H1 (cell line): ENCODE data around the gene SPATA6L.

Experiments used
- BACH1 ChIP-seq: IDR thresholded peaks from 2 replicates; pipeline ENCODE4 v1.6.1; 2012; ENCODE audit warnings: low read length, improper control_type of control experiment
- CHD1 ChIP-seq: IDR thresholded peaks from 2 replicates; pipeline ENCODE4 v1.6.1; 2012; ENCODE audit warnings: low read depth, low read length, improper control_type of control experiment
- EZH2 ChIP-seq: fragments of 200-600 bp; sonication (generic); IDR thresholded peaks from 2 replicates; pipeline ENCODE4 v1.7.1; 2012; ENCODE audit warnings: low read depth, mild to moderate bottlenecking, moderate library complexity, low read length, inconsistent platforms; ENCODE audit not compliant: severe bottlenecking
- JUND ChIP-seq: IDR thresholded peaks from 2 replicates; pipeline ENCODE4 v1.6.1; 2011; ENCODE audit warnings: mild to moderate bottlenecking, improper control_type of control experiment, low read length
- MAX ChIP-seq: IDR thresholded peaks from 2 replicates; pipeline ENCODE4 v1.6.1; 2012; ENCODE audit warnings: inconsistent platforms
- POLR2AphosphoS5 ChIP-seq: IDR thresholded peaks from 2 replicates; pipeline ENCODE4 v1.6.1; 2011; ENCODE audit warnings: low read depth, low read length
- RFX5 ChIP-seq: IDR thresholded peaks from 2 replicates; pipeline ENCODE4 v1.6.1; 2011; ENCODE audit warnings: low read depth, low read length, improper control_type of control experiment, borderline replicate concordance
- SP4 ChIP-seq: IDR thresholded peaks from 2 replicates; pipeline ENCODE4 v1.6.1; 2012; ENCODE audit warnings: low read length, inconsistent platforms
- SUZ12 ChIP-seq: fragments of 200-600 bp; sonication (generic); IDR thresholded peaks from 2 replicates; pipeline ENCODE4 v1.6.1; 2012; ENCODE audit warnings: mild to moderate bottlenecking, inconsistent platforms, low read length, moderate library complexity, mixed read lengths
- TAF1 ChIP-seq: IDR thresholded peaks from 2 replicates; pipeline ENCODE4 v1.6.1; 2011; ENCODE audit warnings: mild to moderate bottlenecking, low read depth, low read length
- YY1 ChIP-seq: IDR thresholded peaks from 2 replicates; pipeline ENCODE4 v1.6.1; 2011; ENCODE audit warnings: low read depth, mild to moderate bottlenecking, low read length
- TF ChIP-seq, protein P1 (sequence below), 3 experiments: IDR thresholded peaks; 1 replicate in 2 of 3; 2 replicates in 1 of 3; pipeline versions ENCODE4 v1.5.1 to v1.6.1; 2011; ENCODE audit warnings: low read length in 3 of 3, mild to moderate bottlenecking in 3 of 3, inconsistent platforms in 2 of 3, low read depth in 1 of 3, moderate library complexity in 1 of 3; ENCODE audit not compliant: insufficient read depth in 1 of 3; ENCODE audit errors: control extremely low read depth in 1 of 3

GRCh38 chr9:4714266-4715016 lies 48.2 kb upstream of the SPATA6L start:
- TF ChIP-seq EZH2 (no peak), MAX (no peak), SP4 (no peak), SUZ12 (no peak), BACH1 (no peak), RFX5 (no peak), CHD1 (no peak), TAF1 (no peak), POLR2AphosphoS5 (no peak), YY1 (no peak), JUND (no peak)
- TF ChIP-seq, protein P1, sequence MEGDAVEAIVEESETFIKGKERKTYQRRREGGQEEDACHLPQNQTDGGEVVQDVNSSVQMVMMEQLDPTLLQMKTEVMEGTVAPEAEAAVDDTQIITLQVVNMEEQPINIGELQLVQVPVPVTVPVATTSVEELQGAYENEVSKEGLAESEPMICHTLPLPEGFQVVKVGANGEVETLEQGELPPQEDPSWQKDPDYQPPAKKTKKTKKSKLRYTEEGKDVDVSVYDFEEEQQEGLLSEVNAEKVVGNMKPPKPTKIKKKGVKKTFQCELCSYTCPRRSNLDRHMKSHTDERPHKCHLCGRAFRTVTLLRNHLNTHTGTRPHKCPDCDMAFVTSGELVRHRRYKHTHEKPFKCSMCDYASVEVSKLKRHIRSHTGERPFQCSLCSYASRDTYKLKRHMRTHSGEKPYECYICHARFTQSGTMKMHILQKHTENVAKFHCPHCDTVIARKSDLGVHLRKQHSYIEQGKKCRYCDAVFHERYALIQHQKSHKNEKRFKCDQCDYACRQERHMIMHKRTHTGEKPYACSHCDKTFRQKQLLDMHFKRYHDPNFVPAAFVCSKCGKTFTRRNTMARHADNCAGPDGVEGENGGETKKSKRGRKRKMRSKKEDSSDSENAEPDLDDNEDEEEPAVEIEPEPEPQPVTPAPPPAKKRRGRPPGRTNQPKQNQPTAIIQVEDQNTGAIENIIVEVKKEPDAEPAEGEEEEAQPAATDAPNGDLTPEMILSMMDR (IDR thresholded peaks at IDR 0.05; ENCODE audit: control extremely low read depth in 1 of 3, insufficient read depth in 1 of 3, low read depth in 1 of 3, low read length in 3 of 3), result no peak
